ENCODE data around the gene FAM72A.
"Not testable (repeated sequence)": the region's sequence is repeated elsewhere in the genome, so short reads cannot be mapped to it uniquely, and the experiment has no call there.

Gene FAM72A

DNA sequence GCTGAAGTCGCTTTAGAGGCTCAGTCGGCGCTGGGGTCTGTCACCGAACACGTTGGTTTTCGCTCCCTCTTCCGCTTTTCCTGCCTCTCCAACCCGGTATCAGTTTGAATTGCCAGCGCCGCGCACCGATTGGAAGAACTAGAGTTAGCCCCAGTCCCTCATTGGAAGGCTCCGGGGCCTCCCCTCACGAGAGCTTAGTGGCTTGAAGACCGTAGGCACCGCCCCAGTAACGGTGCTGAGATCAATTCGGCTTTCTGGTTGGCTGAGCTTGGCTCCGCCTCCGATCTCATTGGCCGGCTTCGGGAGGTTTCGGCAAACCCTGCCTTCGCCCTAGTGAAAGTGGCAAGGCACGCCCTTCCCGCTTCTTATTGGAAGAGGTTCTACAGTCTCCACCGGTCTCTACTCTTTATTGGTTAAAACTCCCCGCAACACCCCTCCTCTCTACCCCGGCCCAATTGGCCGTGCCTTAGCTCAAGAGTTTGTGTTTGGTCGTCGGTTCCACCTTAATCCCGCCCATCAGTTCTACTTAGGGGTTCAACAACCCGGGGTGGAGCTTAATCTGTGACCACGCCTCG is at the start of gene FAM72A:
Gene FAM72A (minus strand): TSS at position 51 of the 575 bp plus-strand sequence. CDS start 814 bp downstream, outside the sequence.
- DNase-seq = peak; percentile 99 to 100

DNA sequence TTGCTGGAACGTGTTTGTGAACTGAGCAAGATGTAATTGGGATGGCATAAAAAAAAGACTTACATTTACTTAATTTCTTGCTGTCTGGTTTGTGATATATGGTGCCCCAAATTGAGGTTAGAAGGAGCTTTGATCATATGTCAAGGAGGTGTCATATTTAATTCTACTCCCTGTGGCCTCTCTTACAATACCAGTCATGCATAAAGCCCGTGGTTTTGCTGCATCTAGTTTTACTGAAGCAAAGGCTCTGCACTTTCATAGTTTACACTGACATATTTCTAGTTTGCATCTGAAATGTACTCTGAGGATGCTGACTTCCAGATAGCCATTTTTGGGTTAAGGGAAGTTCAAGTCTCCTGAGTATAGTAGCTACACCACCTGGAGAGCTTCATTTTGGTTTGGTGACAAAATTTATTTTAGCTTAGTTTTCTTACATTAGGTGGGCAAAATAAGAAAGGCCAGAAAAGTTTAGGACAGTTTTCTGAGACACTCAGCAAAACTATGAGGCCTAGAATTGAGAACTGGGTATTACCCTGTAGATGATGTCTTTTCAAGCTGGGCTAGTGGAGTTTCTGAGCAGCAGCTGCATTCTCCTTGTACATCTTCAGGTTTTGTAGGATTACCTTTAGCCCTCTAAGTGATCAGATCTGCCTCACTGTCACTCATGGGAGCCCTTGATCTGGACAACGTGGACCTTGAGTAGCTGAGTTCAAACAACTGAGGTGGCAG is 48.5 kb upstream of the FAM72A start:
- not testable (repeated sequence) for DNase-seq

DNA sequence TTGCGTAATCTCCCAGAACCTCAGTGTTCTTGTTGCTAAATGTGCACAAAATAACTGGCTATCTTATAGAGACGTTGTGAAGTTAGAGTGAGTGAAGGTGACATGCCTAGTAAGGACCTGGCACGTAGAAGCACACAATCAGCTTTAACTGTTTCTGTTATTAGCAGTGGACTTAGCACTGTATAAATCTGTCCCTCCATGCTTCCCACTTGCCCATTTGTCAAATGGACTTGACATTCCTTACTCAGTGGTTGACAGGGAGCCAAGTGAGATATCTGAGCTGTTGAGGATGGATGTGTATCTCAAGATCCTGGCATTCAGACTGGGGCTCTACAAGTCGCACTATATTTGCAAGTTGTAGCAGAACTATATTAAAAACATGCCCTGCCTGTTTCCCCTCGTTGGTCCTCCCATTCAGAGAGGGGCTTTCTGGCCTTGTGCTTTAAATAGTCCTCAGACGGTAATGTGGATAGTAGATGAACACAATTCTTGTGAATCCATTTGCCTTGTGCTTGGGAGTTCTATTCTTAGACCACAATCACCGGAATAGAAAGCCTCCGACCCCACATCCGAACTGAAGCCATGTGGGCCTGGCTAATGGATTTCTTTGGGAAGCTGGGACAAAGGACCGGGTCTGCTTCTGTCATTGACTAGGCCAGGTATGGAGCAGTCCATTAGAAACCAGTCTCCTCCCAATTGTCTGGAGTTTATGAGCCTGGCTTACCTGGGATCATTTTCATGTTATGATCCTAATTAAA is 43.7 kb upstream of the FAM72A start:
- DNase-seq = not testable (repeated sequence)

DNA sequence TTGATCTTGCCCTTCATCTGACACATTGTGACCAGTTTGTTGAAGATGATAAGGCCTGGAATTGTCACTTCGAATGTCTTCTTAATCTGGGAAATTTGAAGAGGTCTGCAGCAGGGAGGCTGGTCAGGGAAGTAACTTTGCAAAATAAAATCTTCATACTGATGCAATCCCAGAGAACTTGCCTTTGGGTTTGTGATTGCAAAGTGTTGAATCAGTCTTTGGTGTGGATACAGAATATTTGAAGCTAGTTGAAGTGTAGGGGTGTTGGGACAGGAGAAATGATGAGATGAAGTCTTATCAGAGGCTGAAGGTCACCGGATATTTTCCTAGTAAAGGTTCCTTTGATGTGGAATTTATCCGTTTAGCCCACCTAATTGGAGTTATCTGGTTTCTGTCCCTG is 42.8 kb upstream of the FAM72A start:
- not testable (repeated sequence) for DNase-seq

DNA sequence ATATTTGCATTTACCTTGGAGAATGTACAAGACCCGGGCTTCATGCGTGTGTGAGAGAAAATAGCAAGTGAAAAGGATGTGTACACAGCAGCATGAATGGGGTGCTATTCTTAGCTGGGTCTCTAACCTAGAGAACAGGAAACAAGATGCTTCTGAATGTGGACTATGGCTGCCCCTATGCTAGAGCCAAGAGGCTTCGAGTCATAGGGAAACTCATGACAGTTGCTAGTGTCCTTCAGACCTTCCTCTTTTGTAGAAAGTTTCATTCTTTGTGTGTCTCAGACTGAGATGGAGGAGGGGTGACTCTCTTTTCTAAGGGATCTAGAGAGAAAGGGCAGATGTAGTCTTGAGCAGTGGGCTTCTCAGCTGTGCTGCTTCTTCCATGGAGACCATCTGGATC is 40.7 kb upstream of the FAM72A start:
- DNase-seq = not testable (repeated sequence)

DNA sequence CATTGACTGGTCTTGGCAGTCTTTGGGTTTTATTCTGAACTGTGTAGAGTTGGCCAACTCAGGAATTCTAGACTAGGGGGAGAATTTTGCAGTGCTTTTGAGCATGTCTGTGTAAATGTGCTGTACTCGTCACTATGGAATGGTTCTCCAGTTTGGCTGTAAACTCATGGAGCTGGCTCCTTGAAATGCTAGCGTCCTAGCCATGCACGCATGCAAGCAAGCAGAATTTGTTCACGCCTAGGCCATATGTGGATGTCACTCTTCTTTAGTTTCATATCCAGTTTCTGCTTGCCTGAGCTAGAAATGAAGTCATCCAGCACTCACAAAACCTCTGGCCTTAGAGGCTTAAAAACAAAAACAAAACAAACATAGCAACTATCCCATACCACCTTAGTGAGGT is 37.6 kb upstream of the FAM72A start:
- DNase-seq = not testable (repeated sequence)

DNA sequence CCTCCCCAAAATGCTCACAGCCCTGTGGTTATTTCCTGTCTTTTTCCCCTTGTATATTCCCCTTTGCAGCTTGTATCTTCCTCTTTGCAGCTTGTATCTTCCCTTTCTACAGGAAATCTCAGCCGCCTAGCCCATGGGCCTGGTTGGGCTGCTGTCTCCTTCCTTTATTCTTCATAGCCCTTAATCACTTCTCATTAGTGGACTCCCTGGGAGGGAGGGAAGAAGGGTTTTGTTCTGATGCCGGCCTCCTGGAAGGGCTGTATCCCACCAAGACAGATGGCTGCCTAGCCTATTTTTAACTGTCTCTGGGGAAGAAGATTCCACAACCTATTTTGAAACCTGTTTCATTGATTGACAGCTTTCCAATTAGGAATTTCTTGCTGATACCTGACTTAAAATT is 32.6 kb upstream of the FAM72A start:
- not testable (repeated sequence) for DNase-seq

DNA sequence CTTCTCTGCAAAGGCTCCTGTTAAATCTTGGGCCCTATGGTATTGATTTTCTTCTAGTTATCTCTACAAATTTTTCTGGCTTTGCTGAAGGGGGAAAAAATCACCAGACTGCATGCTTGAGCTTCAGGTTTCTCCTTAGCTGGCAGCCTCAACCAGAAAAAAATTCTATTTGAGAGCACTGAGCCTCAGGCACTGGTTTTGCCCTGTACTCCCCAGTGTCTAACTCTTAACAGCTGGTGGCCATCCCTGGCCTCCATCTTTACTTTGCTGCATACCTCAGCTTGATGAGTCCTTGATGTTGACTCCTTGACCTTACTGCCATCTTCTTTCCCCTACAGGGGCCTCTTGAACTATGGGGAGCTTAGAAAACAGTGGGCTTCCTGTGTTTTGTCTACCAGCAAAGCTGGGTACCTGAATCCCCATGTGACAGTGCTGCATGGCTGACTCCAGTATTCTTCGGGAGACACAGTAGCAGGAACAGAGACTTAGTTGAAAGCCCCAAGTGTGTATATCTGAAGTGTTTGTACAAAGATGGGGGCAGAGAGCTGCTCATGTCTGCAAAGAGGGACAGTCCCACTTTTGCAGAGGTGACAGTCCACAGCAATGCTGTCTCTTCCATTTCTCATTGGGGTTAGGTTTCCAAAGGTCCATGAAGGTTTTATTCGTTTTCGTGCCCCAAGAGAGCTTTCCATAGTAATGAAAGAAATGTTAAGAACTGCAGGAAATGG is 31.7 kb upstream of the FAM72A start:
- DNase-seq = not testable (repeated sequence)

DNA sequence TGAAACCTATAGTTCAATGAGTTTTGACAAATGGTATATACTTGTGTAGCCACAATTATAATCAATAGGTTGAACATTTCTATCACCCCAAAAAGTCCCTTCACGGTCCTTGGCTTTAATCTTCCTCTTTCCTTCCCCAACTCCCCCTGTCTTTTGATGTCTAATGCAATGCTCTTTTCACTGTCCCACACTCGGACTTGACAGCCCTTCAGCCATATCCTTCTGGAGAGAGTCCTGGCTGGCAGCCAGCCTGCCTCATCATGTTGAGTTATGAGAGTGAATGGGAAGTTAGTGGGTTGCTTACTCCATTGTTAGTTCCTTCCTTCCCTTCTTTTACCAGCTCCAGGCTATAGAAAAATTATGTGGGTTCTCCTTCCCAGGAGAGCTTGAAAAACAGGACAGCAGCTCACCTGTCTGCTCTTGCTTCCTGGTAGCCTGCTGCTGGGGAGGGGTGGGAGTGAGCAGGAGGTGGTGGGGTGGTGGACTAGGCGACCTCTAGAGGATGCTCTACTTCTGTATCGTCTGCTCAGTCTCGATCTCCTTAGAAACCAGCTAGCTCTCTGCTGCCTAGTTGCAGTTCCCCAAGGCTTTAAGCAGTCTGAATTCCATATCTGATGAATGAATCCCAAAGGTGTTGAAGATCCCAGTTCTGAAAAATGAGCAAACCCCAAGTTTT is 30.5 kb upstream of the FAM72A start:
- DNase-seq = not testable (repeated sequence)

DNA sequence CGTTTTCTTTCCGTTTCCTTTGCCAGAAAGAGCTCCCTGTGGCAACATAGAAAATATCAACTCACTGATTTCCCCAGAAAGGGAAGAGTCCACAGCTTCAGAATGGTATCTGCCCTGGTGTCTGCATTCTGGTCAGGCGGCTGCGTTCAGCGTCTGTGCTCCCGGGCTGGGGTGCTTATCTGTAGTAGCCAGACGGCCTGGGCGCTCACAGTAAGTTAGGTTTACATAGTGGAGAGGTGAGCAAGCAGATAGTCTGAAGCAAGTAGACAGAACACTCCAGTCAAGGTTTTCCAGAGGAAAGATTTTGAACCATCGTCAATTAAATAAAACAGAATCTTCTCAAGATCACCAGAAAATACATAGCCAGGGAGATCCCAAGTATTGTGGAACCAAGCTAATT is 29.4 kb upstream of the FAM72A start:
- not testable (repeated sequence) for DNase-seq

DNA sequence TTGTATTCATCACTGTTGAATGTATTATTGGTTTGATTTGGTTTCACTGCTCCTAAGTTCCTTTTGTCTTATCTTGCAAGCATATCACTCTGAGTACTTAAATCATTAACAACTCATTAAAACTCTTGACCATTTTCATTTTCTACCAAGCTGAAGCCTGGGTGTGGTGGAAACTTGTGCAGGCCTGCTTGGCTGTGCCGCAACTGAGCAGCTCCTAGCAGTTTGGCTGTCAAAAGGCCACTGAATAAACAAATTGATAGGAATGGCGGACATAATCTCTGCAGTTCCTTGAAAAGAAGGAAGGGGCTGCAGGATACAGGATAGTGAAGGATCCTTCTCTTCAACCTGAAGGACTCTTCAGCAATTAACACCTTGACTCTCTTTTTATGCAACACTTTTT is 26.6 kb upstream of the FAM72A start:
- not testable (repeated sequence) for DNase-seq

DNA sequence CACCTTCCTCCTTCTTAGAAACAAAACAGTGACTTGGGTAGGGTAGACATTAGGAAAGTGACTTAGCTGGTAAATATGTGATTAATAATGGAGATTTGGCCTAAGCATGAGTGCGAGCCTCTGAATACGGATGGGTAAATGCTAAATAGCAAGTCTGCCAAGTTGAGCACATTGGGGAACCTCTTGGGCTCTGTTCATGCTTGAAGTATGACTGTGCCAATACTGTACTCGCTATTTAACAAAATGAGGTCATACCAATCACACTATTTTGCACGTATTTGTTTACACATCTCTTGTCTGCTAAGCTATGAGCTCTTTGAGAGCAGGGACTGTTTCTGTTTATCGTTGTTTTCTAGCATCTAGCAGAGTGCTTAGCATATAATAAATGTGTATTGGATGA is 24.2 kb upstream of the FAM72A start:
- DNase-seq = not testable (repeated sequence)

DNA sequence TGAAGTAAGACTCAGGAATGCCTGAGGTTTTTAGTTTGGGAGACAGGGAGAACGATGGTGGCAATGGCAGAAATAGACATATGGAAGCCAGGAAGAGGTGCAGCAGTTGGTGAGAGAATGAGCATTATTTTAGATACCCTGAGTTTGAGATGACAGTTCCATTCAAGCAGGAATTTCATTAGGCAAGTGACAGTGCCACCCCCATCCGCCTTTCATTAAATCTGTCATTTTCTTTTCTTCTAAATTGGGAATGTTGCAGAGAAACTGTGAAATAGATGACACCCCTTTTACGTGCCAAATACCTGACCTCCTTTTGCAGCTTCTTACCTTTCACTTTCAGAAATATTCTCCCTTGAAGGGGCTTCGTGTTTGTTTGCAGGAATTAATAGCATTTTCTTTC is 22.7 kb upstream of the FAM72A start:
- not testable (repeated sequence) for DNase-seq

DNA sequence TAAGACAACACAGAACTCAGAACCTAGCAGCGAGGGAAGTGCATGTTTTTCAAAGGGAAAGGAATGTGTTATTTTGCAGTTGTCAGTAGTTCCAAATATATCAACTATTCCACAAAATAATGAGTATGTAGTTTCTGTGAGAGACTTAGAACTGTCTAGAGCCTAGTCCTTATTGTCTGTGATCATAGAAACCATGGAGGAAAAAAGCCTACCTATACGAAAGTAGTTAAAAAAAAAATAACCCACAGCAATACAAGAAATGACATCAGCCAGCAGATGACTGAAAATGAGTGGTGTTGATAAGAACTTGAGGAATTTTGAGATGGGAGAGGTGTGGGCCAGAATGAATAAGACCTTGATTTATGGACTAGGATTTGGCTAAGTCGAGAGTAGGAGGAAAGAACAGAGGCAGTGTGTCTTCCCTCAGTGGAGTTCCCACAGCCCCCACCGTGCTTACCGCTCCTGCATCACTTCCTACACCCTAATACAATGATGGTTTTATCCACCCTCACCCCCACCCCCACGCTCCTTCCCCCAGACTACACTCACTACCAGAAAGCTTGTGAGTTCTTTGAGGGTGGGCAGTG is 21.6 kb upstream of the FAM72A start:
- DNase-seq = not testable (repeated sequence)

DNA sequence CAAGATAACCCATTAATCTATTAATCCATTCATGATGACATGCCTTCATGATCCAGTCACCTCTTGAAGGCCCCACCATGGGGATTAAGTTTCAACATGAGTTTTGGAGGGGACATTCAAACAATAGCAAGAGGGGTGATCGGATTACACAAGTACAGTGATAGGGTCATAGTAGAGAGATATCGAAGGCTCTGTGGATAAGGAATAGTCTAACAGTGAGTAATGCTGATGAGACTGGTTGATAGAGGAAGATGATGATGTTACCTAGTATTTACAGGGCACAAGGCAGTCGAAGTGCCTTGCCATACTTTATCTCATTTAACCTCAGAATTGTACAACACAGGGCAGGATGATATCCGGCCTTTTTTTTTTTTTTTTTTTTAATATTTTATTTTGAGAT is 18.9 kb upstream of the FAM72A start:
- not testable (repeated sequence) for DNase-seq

DNA sequence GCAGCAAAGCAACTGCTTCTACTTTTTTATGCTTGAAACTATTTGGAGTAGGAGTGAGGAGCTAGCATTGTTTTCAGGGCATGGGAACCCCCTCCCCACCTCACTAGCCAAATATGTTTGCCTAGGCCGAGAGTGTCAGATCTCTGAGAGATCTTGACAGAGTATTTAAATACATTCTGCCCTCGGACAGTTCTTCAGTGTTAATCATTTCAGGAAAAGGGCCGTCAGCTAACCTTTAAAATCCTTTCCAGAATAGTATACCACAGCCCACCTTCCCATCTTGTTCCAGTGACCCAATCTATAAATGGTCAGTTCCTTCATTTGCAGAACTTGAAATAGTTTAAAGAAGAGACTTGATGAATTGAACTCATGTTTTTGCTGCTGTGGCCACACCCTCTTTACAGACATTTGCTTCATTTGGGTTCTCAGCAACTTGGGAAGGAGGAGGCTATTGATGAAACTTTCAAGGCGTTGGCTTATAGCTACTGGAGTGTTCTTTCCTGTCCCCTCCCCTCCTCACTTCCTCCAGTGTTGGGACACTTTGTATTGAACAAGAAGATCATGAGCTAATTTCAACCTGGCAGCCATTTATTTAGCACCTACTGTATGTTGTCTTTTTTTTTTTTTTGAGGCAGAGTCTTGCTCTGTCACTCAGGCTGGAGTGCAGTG is 17.8 kb upstream of the FAM72A start:
- DNase-seq = not testable (repeated sequence)

DNA sequence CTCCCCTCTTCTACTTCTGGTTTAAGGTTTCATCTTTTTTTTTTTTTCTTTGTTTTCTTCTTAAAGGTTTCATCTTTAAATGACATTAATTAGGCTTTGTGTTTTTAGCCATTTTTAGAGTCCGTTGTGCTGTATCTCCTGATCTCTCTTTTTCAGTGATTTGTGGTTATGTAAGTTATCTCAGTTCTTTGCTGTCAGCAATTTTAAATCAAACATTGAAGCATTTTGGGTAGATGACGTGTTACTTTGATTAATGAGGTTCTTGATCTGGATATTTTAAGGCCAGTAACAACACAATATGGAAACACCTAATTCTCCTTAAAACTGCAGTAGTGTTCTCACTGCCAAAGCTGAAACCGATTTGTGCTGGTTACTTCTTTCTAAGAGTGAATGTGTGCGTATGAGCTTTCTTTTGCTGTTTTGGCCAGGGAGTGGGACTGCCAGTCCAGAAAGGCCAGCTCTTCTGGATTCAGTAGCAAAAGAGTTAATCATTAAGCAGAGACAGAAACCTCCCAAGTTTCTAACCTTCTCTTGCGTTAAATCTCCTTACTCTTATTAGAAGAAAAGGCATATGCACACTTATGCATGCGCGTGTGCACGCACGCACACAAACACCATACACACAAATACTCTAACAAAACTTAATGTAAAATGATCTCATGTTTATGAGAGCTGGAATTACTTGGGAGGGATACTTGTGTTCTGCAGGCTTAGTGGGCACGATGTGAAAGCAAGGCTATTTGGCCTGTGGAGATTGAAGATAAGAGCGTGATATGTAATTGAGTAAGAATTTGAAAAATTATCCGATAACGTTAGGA is 17.1 kb upstream of the FAM72A start:
- DNase-seq = not testable (repeated sequence)

DNA sequence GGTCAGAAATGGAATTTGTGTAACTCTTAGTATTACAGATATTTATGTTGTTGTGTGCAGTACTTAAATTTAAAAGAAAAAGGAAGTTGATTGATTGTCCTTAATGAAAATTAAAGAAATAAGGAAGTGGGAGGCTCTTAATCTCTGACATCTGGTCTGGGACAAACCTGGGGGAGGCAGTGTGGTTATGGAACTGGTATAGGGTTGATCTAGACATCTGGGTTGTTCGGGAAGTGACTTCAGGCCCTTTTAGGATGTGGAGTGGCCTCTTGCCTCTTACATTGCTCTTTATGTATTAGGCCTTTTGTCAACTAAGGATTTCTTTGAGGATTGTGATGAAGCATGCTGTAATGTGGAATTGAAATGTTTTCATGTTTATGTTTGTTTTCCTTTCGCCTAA is 16.1 kb upstream of the FAM72A start:
- DNase-seq = not testable (repeated sequence)

DNA sequence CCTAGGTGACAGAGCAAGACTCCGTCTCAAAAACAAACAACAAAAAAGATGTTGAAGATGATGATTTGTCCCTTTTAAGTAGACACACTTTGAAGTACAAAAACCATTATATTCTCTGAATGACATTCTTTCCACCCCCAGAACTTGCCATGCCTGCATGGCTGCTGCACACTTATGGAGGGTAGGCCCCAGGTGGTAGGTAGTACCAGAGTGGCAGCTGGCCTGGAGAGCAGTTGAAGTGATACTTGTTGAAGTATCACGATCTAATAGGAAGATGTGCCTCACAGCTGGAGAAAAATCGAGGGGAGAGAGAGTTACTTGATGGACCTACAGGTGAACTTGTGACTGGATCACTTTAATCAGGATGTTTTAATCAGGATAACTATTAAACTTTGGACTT is 15.6 kb upstream of the FAM72A start:
- not testable (repeated sequence) for DNase-seq

DNA sequence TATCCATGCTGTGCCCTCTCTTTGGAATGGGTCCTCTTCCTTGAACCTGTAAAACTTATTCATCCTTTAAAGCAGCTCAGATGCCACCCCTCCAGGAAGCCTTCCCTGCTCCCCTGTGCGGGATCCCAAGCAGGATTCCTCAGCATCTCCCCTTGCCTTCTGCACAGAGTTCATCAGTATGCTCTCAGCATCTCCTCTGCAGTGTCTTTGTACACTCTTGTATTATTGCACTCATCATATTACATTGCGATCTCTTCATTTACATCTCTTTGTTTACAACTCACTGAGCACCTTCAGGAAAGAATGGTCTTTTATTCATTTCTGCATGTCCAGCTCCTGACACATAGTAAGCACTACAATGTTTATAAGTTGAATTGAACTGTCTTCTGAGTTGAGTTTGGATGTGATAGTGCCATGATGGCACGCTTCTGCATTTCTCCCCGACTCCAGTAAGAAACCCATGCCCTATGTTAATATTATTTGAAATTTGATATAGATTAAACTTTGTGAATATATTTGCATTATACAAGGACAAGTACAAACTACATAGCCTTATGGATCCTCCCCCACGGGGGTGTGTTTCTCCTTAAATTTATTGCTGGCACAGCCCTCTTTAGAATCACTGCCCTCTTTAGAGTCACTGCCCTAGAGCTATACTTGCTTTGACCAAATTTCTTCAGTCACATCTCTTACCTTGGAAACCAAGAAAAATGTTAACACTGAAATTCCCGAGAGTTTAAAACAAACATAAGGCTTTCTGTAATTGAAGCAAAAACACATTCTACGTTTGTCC is 13.2 kb upstream of the FAM72A start:
- DNase-seq = not testable (repeated sequence)

Data from NCI-H446 (cell line).